Cardiac fibroblast (primary cell): ENCODE data around the gene NUMA1.
A peak's percentile ranks its signal among the peaks of the same experiment; 100 is the strongest.

Experiments used
- DNase-seq, 2 donors: peaks; one replicate each; pipeline versions ENCODE4 v3.0.0 to v3.0.0-alpha.2; 2010; ENCODE audit warnings: low read depth in 2 of 2
- H3K4me3 ChIP-seq, 2 donors: replicated peaks in 1 of 2; 1 replicate in 1 of 2; 2 replicates in 1 of 2; pipeline ENCODE4 v1.5.1; 2011; ENCODE audit warnings: low read depth in 2 of 2, low read length in 2 of 2, mild to moderate bottlenecking in 2 of 2, moderate library complexity in 1 of 2
- TF ChIP-seq, protein P1 (sequence below): IDR thresholded peaks from one replicate; pipeline ENCODE4 v1.5.1; 2011; ENCODE audit warnings: low read depth, mild to moderate bottlenecking, low read length, inconsistent platforms

NUMA1 gene

DNA sequence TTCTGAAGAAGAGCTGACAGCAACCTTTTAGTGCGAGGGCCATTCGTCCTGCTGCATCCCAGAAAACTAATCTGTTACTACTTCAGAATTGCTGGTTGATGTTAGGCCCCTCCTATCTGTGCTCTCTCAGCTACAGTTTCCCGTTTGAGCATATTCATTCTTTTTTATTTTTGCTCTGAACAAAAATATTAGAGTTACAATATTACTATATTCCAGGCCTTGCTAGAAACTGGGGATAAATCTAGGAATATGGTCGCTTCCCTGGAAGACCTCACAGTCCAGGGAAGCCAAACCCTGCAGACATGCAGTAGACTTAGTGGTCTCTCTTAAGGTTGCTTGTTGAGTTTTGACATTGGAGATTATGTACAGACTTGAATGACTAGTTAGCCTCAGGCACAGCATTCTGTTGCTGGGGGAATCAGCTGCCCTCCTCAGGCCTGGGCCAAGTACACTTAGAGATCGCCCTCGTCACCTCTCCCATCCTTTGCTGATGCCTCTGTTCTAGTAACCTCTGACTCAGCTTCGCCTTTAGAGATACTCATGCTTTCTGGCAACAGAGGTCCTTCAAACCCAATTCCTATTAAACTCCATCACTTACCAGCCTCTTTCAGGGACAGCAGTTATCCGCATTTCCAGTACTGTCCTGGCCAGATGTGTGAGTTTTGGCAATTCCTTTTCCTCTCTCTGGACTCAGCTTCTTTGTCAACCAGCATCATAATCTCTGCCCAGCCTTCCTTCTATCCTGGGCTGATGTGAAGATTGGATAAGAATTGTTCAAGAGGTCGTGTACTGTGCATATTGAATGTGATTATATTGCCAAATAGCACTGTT lies 32.9 kb upstream of the NUMA1 start:
- peak in 1 of 2 donors; percentile 28 for DNase-seq
- peak overlapping the region; percentile 83 to 85 for H3K4me3 ChIP-seq
- TF ChIP-seq, protein P1, sequence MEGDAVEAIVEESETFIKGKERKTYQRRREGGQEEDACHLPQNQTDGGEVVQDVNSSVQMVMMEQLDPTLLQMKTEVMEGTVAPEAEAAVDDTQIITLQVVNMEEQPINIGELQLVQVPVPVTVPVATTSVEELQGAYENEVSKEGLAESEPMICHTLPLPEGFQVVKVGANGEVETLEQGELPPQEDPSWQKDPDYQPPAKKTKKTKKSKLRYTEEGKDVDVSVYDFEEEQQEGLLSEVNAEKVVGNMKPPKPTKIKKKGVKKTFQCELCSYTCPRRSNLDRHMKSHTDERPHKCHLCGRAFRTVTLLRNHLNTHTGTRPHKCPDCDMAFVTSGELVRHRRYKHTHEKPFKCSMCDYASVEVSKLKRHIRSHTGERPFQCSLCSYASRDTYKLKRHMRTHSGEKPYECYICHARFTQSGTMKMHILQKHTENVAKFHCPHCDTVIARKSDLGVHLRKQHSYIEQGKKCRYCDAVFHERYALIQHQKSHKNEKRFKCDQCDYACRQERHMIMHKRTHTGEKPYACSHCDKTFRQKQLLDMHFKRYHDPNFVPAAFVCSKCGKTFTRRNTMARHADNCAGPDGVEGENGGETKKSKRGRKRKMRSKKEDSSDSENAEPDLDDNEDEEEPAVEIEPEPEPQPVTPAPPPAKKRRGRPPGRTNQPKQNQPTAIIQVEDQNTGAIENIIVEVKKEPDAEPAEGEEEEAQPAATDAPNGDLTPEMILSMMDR: no peak

DNA sequence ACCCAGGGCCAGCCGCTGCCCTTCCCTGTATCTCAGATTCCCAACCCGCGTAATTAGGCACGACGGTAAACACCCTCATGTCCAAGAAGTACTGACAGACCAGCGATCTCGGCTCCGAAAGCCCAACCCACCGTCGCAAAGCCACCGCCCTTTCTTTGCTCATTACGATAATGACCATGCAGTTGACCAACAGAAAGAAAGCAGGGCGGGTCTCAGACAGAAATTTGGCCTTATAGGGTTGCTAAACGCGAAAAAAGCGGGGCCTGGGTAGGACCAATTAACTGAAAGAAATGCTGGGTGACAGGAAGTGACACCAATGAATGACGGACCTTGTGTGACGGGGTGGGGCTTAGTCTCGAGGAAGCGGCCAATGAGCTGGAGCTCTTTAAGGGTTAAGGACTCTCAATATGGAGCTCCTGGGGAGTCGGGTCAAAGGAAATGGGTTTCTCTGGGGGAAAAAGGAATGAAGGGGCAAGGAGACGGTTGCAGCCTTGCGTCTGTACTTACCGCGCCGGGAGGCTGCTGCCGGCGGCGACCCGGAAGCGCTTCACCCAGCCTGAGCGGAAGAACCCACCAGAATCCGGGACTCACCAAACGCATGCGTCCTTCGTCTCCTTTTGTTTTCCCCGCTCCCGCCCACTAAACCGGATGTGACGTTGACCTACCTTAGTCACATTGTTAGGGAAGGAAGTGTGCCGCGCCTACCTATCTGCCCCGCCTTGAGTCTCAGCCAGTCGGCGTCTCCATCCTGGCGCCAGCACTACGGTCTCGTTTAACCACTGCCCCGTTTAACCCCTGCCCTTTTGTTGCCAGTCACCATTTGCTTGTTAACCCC lies 32.0 kb upstream of the NUMA1 start, which contains the start of gene ANAPC15:
Gene ANAPC15 (minus strand): TSS at position 553 of the 835 bp plus-strand sequence. CDS start 1,419 bp downstream, outside the sequence.
- TF ChIP-seq, protein P1: no peak
- peak; percentile 100 for DNase-seq
- H3K4me3 ChIP-seq: peak within 1 kb of the TSS; percentile 83 to 85

- TF ChIP-seq, protein P1: no peak
- DNase-seq: no peak
Observed at GRCh38 chr11:72111300-72112142, 31.2 kb upstream of the NUMA1 start.

DNA sequence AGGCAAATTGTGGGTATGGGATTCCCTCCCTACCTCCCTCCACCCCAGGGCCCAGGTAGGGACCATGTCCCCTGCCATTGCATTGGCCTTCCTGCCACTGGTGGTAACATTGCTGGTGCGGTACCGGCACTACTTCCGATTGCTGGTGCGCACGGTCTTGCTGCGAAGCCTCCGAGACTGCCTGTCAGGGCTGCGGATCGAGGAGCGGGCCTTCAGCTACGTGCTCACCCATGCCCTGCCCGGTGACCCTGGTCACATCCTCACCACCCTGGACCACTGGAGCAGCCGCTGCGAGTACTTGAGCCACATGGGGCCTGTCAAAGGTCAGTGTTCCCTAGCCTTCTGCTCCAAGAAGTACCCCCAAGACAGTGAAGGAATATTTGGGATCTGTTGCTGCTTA lies 25.5 kb upstream of the NUMA1 start, which contains the start of gene TOMT:
Gene TOMT (plus strand): TSS at position 37 of the 400 bp plus-strand sequence. CDS start 28 bp downstream, at position 65.
- no peak within 1 kb of the TSS for H3K4me3 ChIP-seq
- DNase-seq: no peak
- TF ChIP-seq, protein P1: no peak

More at GRCh38 chr11:72111300-72112142, 31.2 kb upstream of the NUMA1 start:
- peak overlapping the region; percentile 83 to 85 for H3K4me3 ChIP-seq

- H3K4me3 ChIP-seq: peak overlapping the region; percentile 3 to 24
- TF ChIP-seq, protein P1: no peak
- DNase-seq: no peak
Observed at GRCh38 chr11:72103754-72104167, 23.4 kb upstream of the NUMA1 start.
